Spleen (tissue), 11 donors: ENCODE results near the gene ADARB2. TPM values are rescaled to one million over a fixed set of nuclear protein-coding genes. Genes with fewer than 3 reads are reported as not detected.

Experiments
- DNase-seq: peaks from one replicate; pipeline ENCODE4 v3.0.0-alpha.2; 2020
- H3K27ac ChIP-seq, 8 donors: fragments of 200-600 bp; sonication (generic) in 7 of 8; 1 replicate in 4 of 8; 2 replicates in 4 of 8; pipeline versions ENCODE4 v1.5.0 to v1.8.0; 2016 to 2021; ENCODE audit warnings: inconsistent platforms in 4 of 8, mild to moderate bottlenecking in 4 of 8, moderate library complexity in 1 of 8
- H3K27me3 ChIP-seq, 7 donors: fragments of 200-600 bp; sonication (generic) in 6 of 7; replicated peaks in 1 of 7; 1 replicate in 4 of 7; 2 replicates in 3 of 7; pipeline versions ENCODE4 v1.5.0 to v1.8.0; 2016 to 2021; ENCODE audit warnings: inconsistent platforms in 3 of 7, mild to moderate bottlenecking in 1 of 7
- H3K36me3 ChIP-seq, 6 donors: fragments of 200-600 bp; sonication (generic) in 5 of 6; 1 replicate in 4 of 6; 2 replicates in 2 of 6; pipeline versions ENCODE4 v1.5.0 to v1.8.0; 2016 to 2021; ENCODE audit warnings: inconsistent platforms in 2 of 6
- H3K4me1 ChIP-seq, 6 donors: fragments of 200-600 bp; sonication (generic) in 5 of 6; 1 replicate in 3 of 6; 2 replicates in 3 of 6; pipeline versions ENCODE4 v1.5.0 to v1.8.0; 2016 to 2021; ENCODE audit warnings: inconsistent platforms in 3 of 6
- H3K4me3 ChIP-seq, 8 donors: fragments of 200-600 bp; sonication (generic) in 7 of 8; 1 replicate in 4 of 8; 2 replicates in 4 of 8; pipeline versions ENCODE4 v1.5.0 to v1.8.0; 2016 to 2021; ENCODE audit warnings: inconsistent platforms in 4 of 8, mild to moderate bottlenecking in 4 of 8, moderate library complexity in 2 of 8
- H3K9me3 ChIP-seq, 8 donors: fragments of 200-600 bp; sonication (generic) in 7 of 8; 1 replicate in 4 of 8; 2 replicates in 4 of 8; pipeline versions ENCODE4 v1.5.0 to v1.8.0; 2016 to 2021; ENCODE audit warnings: inconsistent platforms in 4 of 8
- POLR2A ChIP-seq, 3 donors: fragments of 450-650 bp; IDR thresholded peaks; one replicate each; pipeline ENCODE4 v1.5.1; 2017; ENCODE audit warnings: antibody characterized with exemption in 3 of 3, mild to moderate bottlenecking in 1 of 3
- POLR2AphosphoS5 ChIP-seq, 3 donors: sonication (generic); formaldehyde crosslinking; IDR thresholded peaks; one replicate each; pipeline ENCODE4 v1.5.1; 2017; ENCODE audit warnings: antibody characterized with exemption in 3 of 3
- WGBS, 5 donors: extraction: QIAGEN DNeasy Blood & Tissue Kit in 3 of 5; methylation state at CpG; one replicate each; pipeline versions ENCODE4 v1.1.5 to v1.1.7; 2013 to 2018; 5-methylcytosine and 5-hydroxymethylcytosine counted together
- intact Hi-C: fragments of 100-400 bp; cut with DNase I; formaldehyde crosslinking; loops from one replicate; pipeline ENCODE4 v1.15.0; 2023; ENCODE audit warnings: low total_unique reads
- polyA plus RNA-seq, 3 donors: library from polyadenylated mRNA; stranded (reverse); fragments of 200-250 nt; gene quantifications; one replicate each; pipeline ENCODE4 v1.2.1, GENCODE V29; 2013
- total RNA-seq, 7 donors: library from RNA; depleted of rRNA in 3 of 7; stranded (reverse); fragments of >200 nt in 3 of 7; fragmentation: NEBNext Ultra II Directional in 4 of 7; extraction: Animal tissue kit (Norgen Biotek cat#: 25700) in 4 of 7; gene quantifications; one replicate each; pipeline versions ENCODE4 v1.1.0 to v1.2.1, GENCODE V29; 2016 to 2021
- TF ChIP-seq, protein P1 (sequence below), 11 experiments: fragments of 200-600 bp in 7 of 11; fragments of 450-650 bp in 4 of 11; sonication (generic) in 4 of 11; IDR thresholded peaks in 8 of 11; conservative IDR thresholded peaks in 3 of 11; 1 replicate in 7 of 11; 2 replicates in 4 of 11; pipeline versions ENCODE4 v1.4.0 to v1.8.0; 2016 to 2021; ENCODE audit warnings: antibody characterized with exemption in 11 of 11, inconsistent platforms in 4 of 11, mild to moderate bottlenecking in 1 of 11
- donor health status: healthy with polysubstance abuse.
- donor health status: DM: no; HTN: no; CAD: no; lungs with moderate emphysema.
- donor health status: DM: no; HTN: no; CAD: no.
- donor health status: Bipolar disorder and iron deficiency.
- donor health status: healthy.
- donor health status: DM: no; HTN: no; CAD: no.
- donor health status: DM: yes; HTN: yes; CAD: no.

ADARB2 gene
- total and polyA plus RNA-seq, 10 donors, result 0.05 to 8.1 (median 0.96) TPM

DNA sequence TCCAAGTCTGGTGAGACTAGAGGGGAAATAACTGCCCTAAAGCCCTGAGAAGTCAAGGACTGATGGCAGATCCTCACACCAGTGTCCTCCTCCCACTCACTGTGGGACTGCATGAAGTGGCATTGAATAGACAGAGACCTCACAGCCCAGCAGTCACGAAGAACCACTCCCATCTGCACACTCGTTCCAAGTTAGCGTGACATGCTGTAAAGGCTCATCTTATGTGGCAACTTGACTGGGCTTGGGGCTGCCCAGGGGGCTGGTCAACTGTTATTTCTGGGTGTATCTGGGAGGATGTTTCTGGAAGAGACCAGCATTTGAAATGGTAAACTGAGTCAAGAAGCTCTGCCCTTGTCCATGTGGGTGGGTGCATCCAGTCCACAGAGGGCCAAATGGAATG, 104.7 kb downstream of the ADARB2 start:
- WGBS, 5 donors, result 79 to 97% (median 94%) methylated on average over 3 of the region's 3 CpGs
- no peak for DNase-seq
- H3K27ac ChIP-seq, result no peak overlapping the region
- H3K36me3 ChIP-seq, result no peaks in the 10 kb centered on the region
- H3K9me3 ChIP-seq, result no peaks in the 10 kb centered on the region
- intact Hi-C loops, result no loop called here
- TF ChIP-seq, protein P1, sequence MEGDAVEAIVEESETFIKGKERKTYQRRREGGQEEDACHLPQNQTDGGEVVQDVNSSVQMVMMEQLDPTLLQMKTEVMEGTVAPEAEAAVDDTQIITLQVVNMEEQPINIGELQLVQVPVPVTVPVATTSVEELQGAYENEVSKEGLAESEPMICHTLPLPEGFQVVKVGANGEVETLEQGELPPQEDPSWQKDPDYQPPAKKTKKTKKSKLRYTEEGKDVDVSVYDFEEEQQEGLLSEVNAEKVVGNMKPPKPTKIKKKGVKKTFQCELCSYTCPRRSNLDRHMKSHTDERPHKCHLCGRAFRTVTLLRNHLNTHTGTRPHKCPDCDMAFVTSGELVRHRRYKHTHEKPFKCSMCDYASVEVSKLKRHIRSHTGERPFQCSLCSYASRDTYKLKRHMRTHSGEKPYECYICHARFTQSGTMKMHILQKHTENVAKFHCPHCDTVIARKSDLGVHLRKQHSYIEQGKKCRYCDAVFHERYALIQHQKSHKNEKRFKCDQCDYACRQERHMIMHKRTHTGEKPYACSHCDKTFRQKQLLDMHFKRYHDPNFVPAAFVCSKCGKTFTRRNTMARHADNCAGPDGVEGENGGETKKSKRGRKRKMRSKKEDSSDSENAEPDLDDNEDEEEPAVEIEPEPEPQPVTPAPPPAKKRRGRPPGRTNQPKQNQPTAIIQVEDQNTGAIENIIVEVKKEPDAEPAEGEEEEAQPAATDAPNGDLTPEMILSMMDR (IDR thresholded peaks at IDR 0.05 in 8 of 11, conservative IDR thresholded peaks at IDR 0.05 in 3 of 11), result no peak
- TF ChIP-seq POLR2A (IDR thresholded peaks at IDR 0.05) (no peak), POLR2AphosphoS5 (IDR thresholded peaks at IDR 0.05) (no peak)
- peaks cover 0 to 45% (median 0%) of the 10 kb centered on the region in 7 donors for H3K27me3 ChIP-seq
- H3K4me1 ChIP-seq, result no peaks in the 10 kb centered on the region
- H3K4me3 ChIP-seq, result no peak overlapping the region

DNA sequence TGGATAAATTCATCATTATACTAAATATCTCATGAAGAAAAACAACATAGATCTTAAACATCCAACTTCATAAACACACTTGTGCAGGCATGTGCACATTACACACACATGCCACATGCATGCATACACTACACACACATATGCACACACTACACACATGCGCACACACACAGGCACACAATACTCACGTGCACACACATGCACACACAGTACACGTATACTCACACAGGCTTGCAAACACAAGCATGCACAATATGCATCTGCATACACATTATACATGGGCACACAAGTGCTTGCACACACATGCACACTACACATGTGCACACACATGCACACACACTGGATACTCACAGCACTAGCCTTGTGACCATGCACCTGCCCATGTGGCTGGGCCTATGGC, 105.2 kb downstream of the ADARB2 start:
- intact Hi-C loops, result no loop called here
- Histone ChIP-seq H3K27ac (no peak overlapping the region), H3K36me3 (no peaks in the 10 kb centered on the region), H3K27me3 (peaks cover 0 to 45% (median 0%) of the 10 kb centered on the region in 7 donors), H3K9me3 (no peaks in the 10 kb centered on the region), H3K4me1 (no peaks in the 10 kb centered on the region), H3K4me3 (no peak overlapping the region)
- 86 to 92% (median 91%) methylated on average over 3 of the region's 3 CpGs for WGBS, 5 donors
- no peak for DNase-seq
- TF ChIP-seq POLR2A (IDR thresholded peaks at IDR 0.05) (no peak), POLR2AphosphoS5 (IDR thresholded peaks at IDR 0.05) (no peak)
- TF ChIP-seq, protein P1 (IDR thresholded peaks at IDR 0.05 in 8 of 11, conservative IDR thresholded peaks at IDR 0.05 in 3 of 11), result no peak

DNA sequence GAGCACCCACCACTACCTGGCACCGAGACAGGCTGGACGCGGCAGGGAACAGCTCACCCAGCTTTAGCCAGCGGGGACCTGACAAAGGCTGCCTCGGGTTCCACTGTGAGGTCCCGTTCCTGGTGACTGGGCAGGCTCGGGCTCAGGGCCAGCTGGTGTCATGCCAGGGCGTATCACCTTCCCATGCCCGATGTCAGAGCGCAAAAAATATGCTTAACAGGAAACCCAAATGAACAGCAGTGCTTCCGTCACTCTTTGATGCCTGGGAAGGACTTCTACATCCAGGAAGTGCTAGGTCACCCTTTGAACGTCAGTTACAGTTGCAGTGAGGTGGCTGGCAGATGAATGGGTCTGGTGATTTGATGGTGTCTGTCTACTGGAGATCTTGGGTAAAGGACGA, 106.0 kb downstream of the ADARB2 start:
- Histone ChIP-seq H3K9me3 (no peaks in the 10 kb centered on the region), H3K27ac (no peak overlapping the region), H3K27me3 (peaks cover 0 to 44% (median 0%) of the 10 kb centered on the region in 7 donors), H3K36me3 (no peaks in the 10 kb centered on the region), H3K4me1 (no peaks in the 10 kb centered on the region), H3K4me3 (no peak overlapping the region)
- TF ChIP-seq POLR2AphosphoS5 (IDR thresholded peaks at IDR 0.05) (no peak), POLR2A (IDR thresholded peaks at IDR 0.05) (no peak)
- TF ChIP-seq, protein P1 (IDR thresholded peaks at IDR 0.05 in 8 of 11, conservative IDR thresholded peaks at IDR 0.05 in 3 of 11), result no peak
- 46 to 73% (median 57%) methylated on average over 12 to 13 of the region's 13 CpGs for WGBS, 5 donors
- DNase-seq, result peak; percentile 60
- intact Hi-C loops, result no loop called here

DNA sequence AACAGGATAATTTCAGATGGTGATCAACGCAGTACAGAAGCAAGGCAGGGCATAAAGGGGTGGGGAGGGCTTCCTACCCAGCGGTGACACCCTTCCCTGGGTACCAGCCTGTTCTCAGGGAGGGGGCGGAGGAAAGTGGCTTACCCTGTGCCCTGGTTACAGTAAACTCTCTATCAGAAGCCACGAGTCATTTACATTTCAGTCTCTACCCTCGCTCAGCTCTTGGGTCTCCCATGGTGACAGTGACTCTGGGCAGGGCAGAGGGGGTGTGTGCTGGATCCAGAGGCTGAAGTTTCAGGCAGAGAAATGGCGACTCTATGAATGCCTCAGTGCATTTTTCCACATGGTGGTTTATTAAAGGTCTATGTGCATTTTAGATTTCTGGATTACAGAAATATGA, 107.0 kb downstream of the ADARB2 start:
- Histone ChIP-seq H3K4me1 (no peaks in the 10 kb centered on the region), H3K9me3 (no peaks in the 10 kb centered on the region), H3K27me3 (peaks cover 0 to 35% (median 0%) of the 10 kb centered on the region in 7 donors), H3K4me3 (no peak overlapping the region), H3K36me3 (no peaks in the 10 kb centered on the region), H3K27ac (no peak overlapping the region)
- intact Hi-C loops, result no loop called here
- WGBS, 5 donors, result 75 to 86% (median 78%) methylated on average over 6 of the region's 6 CpGs
- peak; percentile 14 for DNase-seq
- TF ChIP-seq, protein P1 (IDR thresholded peaks at IDR 0.05 in 8 of 11, conservative IDR thresholded peaks at IDR 0.05 in 3 of 11), result no peak
- TF ChIP-seq POLR2A (IDR thresholded peaks at IDR 0.05) (no peak), POLR2AphosphoS5 (IDR thresholded peaks at IDR 0.05) (no peak)
